Duodenal mucosa (tissue), 2 donors: ENCODE data around the gene NDUFB2.

Experiments
- H3K27ac ChIP-seq: one replicate; pipeline ENCODE4 v1.7.0; 2013; ENCODE audit warnings: low read depth, low read length
- H3K27me3 ChIP-seq, 2 donors: one replicate each; pipeline ENCODE4 v1.7.0; 2013; ENCODE audit warnings: low read length in 2 of 2, control low read depth in 1 of 2; ENCODE audit not compliant: insufficient read depth in 2 of 2, control insufficient read depth in 1 of 2
- H3K36me3 ChIP-seq, 2 donors: one replicate each; pipeline ENCODE4 v1.7.0; 2013; ENCODE audit warnings: low read length in 2 of 2, control low read depth in 1 of 2; ENCODE audit not compliant: insufficient read depth in 2 of 2, control insufficient read depth in 1 of 2
- H3K4me1 ChIP-seq, 2 donors: one replicate each; pipeline ENCODE4 v1.7.0; 2013; ENCODE audit warnings: low read length in 2 of 2, control low read depth in 1 of 2; ENCODE audit not compliant: insufficient read depth in 2 of 2, control insufficient read depth in 1 of 2
- H3K4me3 ChIP-seq, 2 donors: one replicate each; pipeline ENCODE4 v1.7.0; 2013; ENCODE audit warnings: low read length in 2 of 2, low read depth in 1 of 2
- H3K9ac ChIP-seq, 2 donors: one replicate each; pipeline ENCODE4 v1.7.0; 2013; ENCODE audit warnings: low read length in 2 of 2, low read depth in 1 of 2
- H3K9me3 ChIP-seq, 2 donors: one replicate each; pipeline ENCODE4 v1.7.0; 2013; ENCODE audit warnings: low read length in 2 of 2, control low read depth in 1 of 2; ENCODE audit not compliant: control insufficient read depth in 1 of 2

Gene NDUFB2

DNA sequence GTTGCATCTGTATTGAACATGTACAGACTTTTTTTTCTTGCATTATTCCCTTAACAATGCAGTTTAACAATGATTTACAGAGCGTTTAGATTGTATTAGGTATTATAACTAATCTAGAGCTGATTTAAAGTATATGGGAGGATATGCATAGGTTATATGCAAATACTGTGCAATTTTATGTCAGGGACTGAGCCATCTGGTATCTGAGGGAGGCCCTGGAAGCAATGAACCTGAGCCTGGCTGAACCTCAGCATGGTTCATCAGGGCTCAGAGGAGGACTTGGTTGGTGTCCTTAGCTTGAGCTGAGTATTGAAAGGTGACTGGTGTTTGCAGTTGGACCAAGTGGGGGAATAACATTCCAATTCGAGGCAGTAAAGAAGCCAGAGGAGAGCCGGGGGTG, 19.0 kb upstream of the NDUFB2 start:
- H3K27me3 ChIP-seq = no peaks in the 10 kb centered on the region
- H3K4me3 ChIP-seq = no peak overlapping the region
- H3K9me3 ChIP-seq = no peaks in the 10 kb centered on the region
- peaks cover 6 to 24% of the 10 kb centered on the region in 2 donors for H3K4me1 ChIP-seq
- no peak overlapping the region for H3K9ac ChIP-seq
- H3K36me3 ChIP-seq = peaks cover 0 to 26% of the 10 kb centered on the region in 2 donors
- H3K27ac ChIP-seq = no peak overlapping the region

DNA sequence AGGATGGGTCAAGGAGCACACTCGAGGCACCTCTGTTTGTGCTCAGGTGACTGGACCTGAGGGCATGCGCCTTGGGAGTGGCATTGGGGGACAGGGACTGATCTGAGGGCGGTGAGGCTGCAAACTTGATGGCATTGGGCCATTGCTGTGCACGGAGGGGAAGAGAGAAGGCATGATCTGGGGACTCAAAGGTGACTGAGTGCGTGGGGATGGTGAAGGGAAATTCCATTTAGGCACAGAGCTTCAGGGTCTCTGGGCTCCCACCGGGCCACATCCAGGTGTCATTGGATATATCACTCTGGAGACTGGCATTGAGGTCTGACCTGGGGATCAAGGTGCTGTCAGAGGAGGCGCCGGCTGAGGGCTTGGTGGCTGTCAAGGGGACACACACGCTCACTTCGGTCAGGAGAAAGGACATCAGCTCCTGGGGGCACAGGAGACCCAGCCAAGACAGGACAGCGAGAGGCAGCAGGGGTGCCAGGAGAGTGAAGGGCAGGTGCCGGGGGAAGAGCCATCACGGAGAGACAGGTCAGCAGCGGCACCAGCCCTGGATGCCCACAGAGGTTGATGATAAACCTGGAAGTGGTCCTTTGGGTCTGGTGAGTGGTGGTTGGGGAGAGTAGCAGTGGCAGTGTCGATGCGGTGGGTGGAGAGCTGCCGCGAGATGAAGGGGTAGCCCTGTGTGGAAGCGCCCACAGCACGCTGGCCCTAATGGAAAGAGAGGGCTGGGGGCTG, 18.3 kb upstream of the NDUFB2 start:
- H3K36me3 ChIP-seq = peaks cover 0 to 26% of the 10 kb centered on the region in 2 donors

DNA sequence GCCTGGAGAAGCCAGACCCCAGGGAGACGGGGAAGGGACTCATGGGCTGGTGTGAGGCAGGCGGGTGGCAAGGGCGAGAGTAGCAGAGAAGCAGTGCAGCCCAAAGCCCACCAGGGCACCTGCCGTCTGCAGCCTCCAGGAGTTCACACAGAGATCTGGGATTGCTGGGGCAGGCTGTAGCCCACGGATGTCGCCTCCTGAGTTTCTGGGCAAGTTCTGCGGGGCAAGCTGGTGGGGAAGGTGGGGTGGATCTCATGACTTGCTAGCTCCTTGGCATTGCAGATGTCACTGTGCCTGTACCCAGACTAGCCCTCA, 17.7 kb upstream of the NDUFB2 start:
- H3K9me3 ChIP-seq = no peaks in the 10 kb centered on the region
- no peaks in the 10 kb centered on the region for H3K27me3 ChIP-seq
- peaks cover 0 to 26% of the 10 kb centered on the region in 2 donors for H3K36me3 ChIP-seq
- H3K27ac ChIP-seq = no peak overlapping the region
- H3K4me3 ChIP-seq = no peak overlapping the region
- H3K4me1 ChIP-seq = peaks cover 5 to 18% of the 10 kb centered on the region in 2 donors
- H3K9ac ChIP-seq = no peak overlapping the region

More for the DNA sequence above, 18.3 kb upstream of the NDUFB2 start:
- H3K9me3 ChIP-seq = no peaks in the 10 kb centered on the region
- H3K27me3 ChIP-seq = no peaks in the 10 kb centered on the region
- H3K9ac ChIP-seq = no peak overlapping the region
- peaks cover 6 to 23% of the 10 kb centered on the region in 2 donors for H3K4me1 ChIP-seq
- H3K27ac ChIP-seq = no peak overlapping the region
- no peak overlapping the region for H3K4me3 ChIP-seq

DNA sequence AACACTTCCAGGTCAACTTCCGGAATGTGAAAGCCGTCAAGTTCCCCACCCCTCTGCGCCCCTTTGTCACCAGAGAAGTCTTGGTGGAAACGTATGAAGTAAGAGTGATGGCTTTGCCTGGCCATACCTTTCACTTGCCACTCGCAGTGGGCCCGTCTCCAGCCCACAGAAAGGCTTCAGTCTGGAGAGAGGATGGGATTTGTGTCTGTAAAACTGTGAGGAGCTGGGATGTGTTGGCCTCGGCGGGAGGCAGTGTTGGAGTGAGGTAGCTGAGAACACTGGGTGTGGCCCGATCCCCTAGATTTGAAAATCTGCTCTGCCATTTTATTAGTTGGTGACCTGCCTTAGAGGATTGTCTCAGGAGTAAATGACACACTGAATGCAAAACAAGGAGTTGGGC, 17.3 kb upstream of the NDUFB2 start:
- Histone ChIP-seq H3K36me3 (peaks cover 0 to 26% of the 10 kb centered on the region in 2 donors), H3K9me3 (no peaks in the 10 kb centered on the region), H3K4me1 (peaks cover under 1 to 14% of the 10 kb centered on the region in 2 donors), H3K27me3 (no peaks in the 10 kb centered on the region), H3K9ac (no peak overlapping the region), H3K27ac (no peak overlapping the region), H3K4me3 (no peak overlapping the region)

DNA sequence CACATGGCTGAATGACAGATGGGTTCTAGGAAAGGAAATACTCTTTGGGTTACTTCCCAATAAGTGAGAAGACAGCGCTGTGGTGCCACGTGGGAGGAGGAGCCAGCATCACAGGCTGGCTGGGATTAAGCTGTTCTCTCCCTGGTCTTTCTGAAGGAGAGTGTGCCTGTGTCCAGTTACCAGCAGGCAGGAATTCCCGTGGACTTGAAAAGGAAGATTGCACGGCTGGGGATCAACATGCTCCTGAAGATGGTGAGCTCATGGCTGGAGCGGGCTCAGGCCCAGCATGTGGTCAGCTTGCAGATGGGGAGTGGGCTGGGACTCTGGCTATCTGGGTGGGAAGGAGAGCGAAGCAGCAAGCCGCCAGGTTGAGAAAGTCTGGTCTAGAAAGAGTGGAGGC, 15.6 kb upstream of the NDUFB2 start:
- Histone ChIP-seq H3K36me3 (peaks cover 0 to 32% of the 10 kb centered on the region in 2 donors), H3K27ac (no peak overlapping the region)

DNA sequence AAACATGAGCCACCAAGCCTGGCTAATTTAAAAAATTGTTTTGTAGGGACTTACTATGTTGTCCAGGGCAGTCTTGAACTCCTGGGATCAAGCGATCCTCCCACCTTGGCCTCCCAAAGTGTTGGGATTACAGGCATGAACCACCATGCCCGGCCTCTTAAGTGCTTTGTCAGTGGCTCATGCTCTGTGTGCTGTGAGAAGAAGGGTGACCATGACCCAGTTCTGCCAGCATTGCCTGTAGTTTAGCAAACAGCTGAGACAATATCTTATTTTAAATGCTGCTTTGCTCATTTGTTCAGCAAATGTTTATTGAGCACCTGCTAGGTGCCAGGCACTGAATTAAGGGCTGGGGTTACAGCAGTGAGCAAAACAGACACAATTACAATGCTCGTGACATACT, 14.7 kb upstream of the NDUFB2 start:
- H3K27ac ChIP-seq = no peak overlapping the region
- no peaks in the 10 kb centered on the region for H3K27me3 ChIP-seq
- H3K9ac ChIP-seq = no peak overlapping the region
- no peak overlapping the region for H3K4me3 ChIP-seq
- H3K36me3 ChIP-seq = peaks cover 0 to 32% of the 10 kb centered on the region in 2 donors
- H3K9me3 ChIP-seq = no peaks in the 10 kb centered on the region
- no peaks in the 10 kb centered on the region for H3K4me1 ChIP-seq

More for the DNA sequence above, 15.6 kb upstream of the NDUFB2 start:
- Histone ChIP-seq H3K27me3 (no peaks in the 10 kb centered on the region), H3K9ac (no peak overlapping the region), H3K4me1 (no peaks in the 10 kb centered on the region), H3K4me3 (no peak overlapping the region), H3K9me3 (no peaks in the 10 kb centered on the region)

DNA sequence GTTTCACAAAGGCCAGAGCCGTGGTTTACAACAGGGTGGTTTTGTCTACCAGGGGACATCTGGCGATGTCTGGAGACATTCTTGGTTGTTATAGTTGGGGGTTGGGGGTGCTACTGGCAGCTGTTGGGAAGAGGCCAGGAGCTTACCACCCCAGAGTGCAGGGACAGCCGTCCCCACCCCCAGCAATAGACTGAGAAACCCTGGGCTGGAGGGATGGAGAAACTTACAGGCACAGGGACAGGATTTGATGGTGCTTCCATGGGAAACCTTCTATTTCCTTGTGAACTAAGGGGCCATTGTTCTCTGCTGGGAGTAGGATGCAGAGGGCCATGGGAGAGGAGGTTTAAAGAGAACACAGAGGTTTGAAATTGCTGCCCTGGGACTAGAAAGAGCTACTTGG, 12.9 kb upstream of the NDUFB2 start:
- peaks cover 0 to 37% of the 10 kb centered on the region in 2 donors for H3K36me3 ChIP-seq
- no peak overlapping the region for H3K9ac ChIP-seq
- H3K4me3 ChIP-seq = no peak overlapping the region
- no peak overlapping the region for H3K27ac ChIP-seq
- no peaks in the 10 kb centered on the region for H3K9me3 ChIP-seq
- no peaks in the 10 kb centered on the region for H3K4me1 ChIP-seq
- no peaks in the 10 kb centered on the region for H3K27me3 ChIP-seq

DNA sequence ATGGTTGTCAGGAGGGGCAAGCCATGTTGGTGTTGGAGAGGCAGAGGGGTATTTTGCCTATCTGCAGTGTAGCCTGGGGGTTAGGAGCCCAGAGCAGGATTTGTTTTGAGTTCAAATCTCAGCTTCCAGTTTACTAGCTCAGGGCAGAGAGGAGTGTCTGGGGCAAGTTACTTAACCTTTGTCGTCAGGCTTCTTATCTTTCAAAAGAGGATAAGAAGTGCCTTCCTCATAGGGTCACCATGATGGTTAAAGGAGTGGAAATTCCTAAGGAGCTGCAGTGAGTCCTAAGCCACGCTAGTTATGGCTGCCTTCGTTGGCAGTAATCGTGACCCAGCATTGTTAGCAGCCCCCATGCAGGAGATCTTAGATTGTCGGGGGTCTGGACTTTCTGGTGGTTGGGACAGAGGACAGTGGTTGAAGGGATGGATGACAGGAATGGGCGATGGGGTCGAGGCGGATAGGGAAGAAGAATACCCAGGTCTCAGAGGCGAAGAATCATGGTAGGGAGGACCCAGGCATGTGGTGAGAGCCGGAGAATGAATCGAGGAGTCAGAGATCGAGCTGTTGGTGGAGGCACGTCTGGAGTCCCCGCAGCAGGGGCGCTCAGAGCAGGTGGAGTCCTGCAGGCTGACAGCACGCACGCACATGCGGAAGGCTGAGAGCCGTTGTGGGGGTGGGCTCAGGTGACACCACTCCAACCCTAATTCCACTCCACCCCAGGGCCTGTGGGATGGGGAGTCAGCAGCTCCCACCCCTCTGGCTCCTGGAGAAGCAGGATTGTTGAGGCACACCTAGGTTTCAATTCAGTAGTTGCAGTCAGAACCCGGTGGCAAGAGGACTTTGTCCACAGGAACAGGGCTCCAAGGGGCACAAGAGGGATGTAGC, 12.2 kb upstream of the NDUFB2 start:
- Histone ChIP-seq H3K4me3 (no peak overlapping the region), H3K9ac (no peak overlapping the region)

DNA sequence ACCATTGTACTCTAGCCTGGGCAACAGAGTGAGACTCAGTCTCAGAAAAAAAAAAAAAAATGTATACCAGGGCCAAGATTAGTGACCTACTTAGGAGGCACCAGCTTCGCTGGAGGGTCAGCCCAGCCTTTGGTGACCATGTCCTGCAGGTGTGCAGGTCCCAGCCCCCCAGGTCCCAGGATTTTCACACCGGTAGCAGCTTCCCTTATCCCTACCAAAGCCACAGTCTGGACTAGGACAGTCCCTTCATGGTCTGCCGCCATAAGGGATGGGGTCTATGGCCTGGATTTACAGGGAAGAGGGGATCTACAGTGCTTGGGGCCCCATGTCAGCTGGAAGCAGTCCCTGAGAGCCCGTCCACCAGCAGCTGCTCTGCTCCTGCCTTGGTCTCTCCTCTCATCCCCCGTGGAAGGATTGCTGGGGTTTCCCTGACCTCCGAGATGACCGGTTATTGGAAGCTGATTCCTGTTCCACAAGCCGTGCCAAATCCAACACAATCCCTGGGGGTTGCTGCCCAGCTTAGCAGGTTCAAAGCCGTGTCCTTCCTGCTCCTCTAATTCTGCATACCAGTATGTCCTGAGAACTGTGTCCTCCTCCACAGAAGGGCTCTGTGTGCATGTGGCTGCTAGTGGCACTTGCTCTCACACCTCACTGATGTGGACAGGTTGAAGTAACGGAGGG, 11.0 kb upstream of the NDUFB2 start:
- H3K9ac ChIP-seq = no peak overlapping the region
- no peak overlapping the region for H3K27ac ChIP-seq
- no peak overlapping the region for H3K4me3 ChIP-seq
- H3K36me3 ChIP-seq = peaks cover 7 to 33% of the 10 kb centered on the region in 2 donors
- H3K9me3 ChIP-seq = no peaks in the 10 kb centered on the region
- no peaks in the 10 kb centered on the region for H3K4me1 ChIP-seq
- no peaks in the 10 kb centered on the region for H3K27me3 ChIP-seq

More for the DNA sequence above, 12.2 kb upstream of the NDUFB2 start:
- Histone ChIP-seq H3K27ac (no peak overlapping the region), H3K27me3 (no peaks in the 10 kb centered on the region), H3K36me3 (peaks cover 1 to 32% of the 10 kb centered on the region in 2 donors), H3K4me1 (no peaks in the 10 kb centered on the region), H3K9me3 (no peaks in the 10 kb centered on the region)

DNA sequence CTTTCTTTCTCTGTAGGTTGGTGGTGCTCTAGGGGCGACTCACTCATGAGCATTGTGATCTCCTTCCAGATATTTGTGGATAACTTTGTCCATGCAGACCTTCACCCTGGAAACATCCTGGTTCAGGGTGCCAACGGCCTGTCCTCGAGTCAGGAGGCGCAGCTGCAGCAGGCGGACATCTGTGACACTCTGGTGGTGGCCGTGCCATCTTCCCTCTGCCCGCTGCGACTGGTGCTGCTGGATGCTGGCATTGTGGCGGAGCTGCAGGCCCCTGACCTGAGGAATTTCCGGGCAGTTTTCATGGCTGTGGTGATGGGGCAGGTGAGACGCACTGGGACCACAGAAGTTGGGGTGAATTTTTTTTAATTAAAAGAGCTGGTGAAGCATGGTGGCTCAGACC, 9.6 kb upstream of the NDUFB2 start:
- Histone ChIP-seq H3K9me3 (no peaks in the 10 kb centered on the region), H3K9ac (no peak overlapping the region), H3K4me1 (no peaks in the 10 kb centered on the region), H3K4me3 (no peak overlapping the region), H3K27ac (no peak overlapping the region), H3K36me3 (peaks cover 9 to 32% of the 10 kb centered on the region in 2 donors), H3K27me3 (no peaks in the 10 kb centered on the region)
